Caco-2 (cell line): ENCODE results near the gene SMARCA2. TPM values are rescaled to one million over a fixed set of nuclear protein-coding genes. Genes with fewer than 3 reads are reported as not detected.

Experiments
- BruUV-seq: library from RNA; stranded (reverse); fragments of 400-500 nt; replicated peaks from 2 replicates; lab custom pipeline; 2021; lab: Mats Ljungman, UMichigan
- CTCF ChIA-PET: fragments of 300-600 bp; sonication (Branson Sonifier 250); formaldehyde crosslinking; loops from one replicate; lab custom pipeline; 2022; ENCODE audit warnings: antibody characterized with exemption; lab: Charles Lee
- POLR2A ChIA-PET: fragments of 300-600 bp; sonication (Branson Sonifier 250); formaldehyde crosslinking; loops from one replicate; lab custom pipeline; 2022; ENCODE audit warnings: antibody characterized with exemption; lab: Charles Lee
- DNase-seq, 2 experiments: peaks; one replicate each; pipeline versions ENCODE4 v3.0.0 to v3.0.0-alpha.2; 2020 to 2022
- H3K27me3 ChIP-seq: replicated peaks from 2 replicates; pipeline ENCODE4 v1.6.0; 2011; ENCODE audit warnings: low read length; ENCODE audit not compliant: control insufficient read depth, insufficient read depth
- H3K36me3 ChIP-seq: 2 replicates; pipeline ENCODE4 v1.5.1; 2011; ENCODE audit warnings: low read length; ENCODE audit not compliant: control insufficient read depth, insufficient read depth
- H3K4me1 ChIP-seq: fragments of 250-450 bp; sonication (Bioruptor Pico); 2 replicates; pipeline ENCODE4 v1.5.1; 2020; ENCODE audit warnings: mild to moderate bottlenecking
- H3K4me3 ChIP-seq: 2 replicates; pipeline ENCODE4 v1.5.1; 2011; ENCODE audit warnings: low read depth, mild to moderate bottlenecking, control low read depth, low read length
- H3K9me3 ChIP-seq: fragments of 250-450 bp; sonication (Bioruptor Pico); 2 replicates; pipeline ENCODE4 v1.5.1; 2020; ENCODE audit warnings: mild to moderate bottlenecking, moderate library complexity
- H3K27ac Mint-ChIP-seq: one replicate; pipeline ENCODE4 v1.8.0; 2022; ENCODE audit warnings: mixed read lengths; ENCODE audit not compliant: unreplicated experiment
- H3K27me3 Mint-ChIP-seq: one replicate; pipeline ENCODE4 v1.8.0; 2022; ENCODE audit warnings: mixed read lengths; ENCODE audit not compliant: insufficient read depth, unreplicated experiment
- H3K36me3 Mint-ChIP-seq: one replicate; pipeline ENCODE4 v1.8.0; 2022; ENCODE audit warnings: mild to moderate bottlenecking, mixed read lengths; ENCODE audit not compliant: insufficient read depth, unreplicated experiment
- H3K4me1 Mint-ChIP-seq: one replicate; pipeline ENCODE4 v1.8.0; 2022; ENCODE audit warnings: low read depth, mixed read lengths; ENCODE audit not compliant: unreplicated experiment
- H3K4me3 Mint-ChIP-seq: one replicate; pipeline ENCODE4 v1.8.0; 2022; ENCODE audit warnings: mild to moderate bottlenecking, moderate library complexity, mixed read lengths; ENCODE audit not compliant: unreplicated experiment
- H3K9me3 Mint-ChIP-seq: one replicate; pipeline ENCODE4 v1.8.0; 2022; ENCODE audit warnings: mixed read lengths; ENCODE audit not compliant: unreplicated experiment
- CTCF ChIP-seq, 2 experiments: fragments of 200-600 bp in 1 of 2; IDR thresholded peaks; 1 replicate in 1 of 2; 2 replicates in 1 of 2; pipeline versions ENCODE4 v1.5.1 to v1.8.0; 2011 to 2022; ENCODE audit warnings: antibody characterized with exemption in 1 of 2, control low read depth in 1 of 2, inconsistent platforms in 1 of 2, low read depth in 1 of 2, low read length in 1 of 2, mild to moderate bottlenecking in 1 of 2, moderate library complexity in 1 of 2; ENCODE audit not compliant: insufficient read depth in 1 of 2, severe bottlenecking in 1 of 2, unreplicated experiment in 1 of 2
- intact Hi-C: fragments of 100-400 bp; cut with micrococcal nuclease; formaldehyde crosslinking; loops from one replicate; pipeline ENCODE4 v1.10.0; 2022; ENCODE audit not compliant: unreplicated experiment
- total RNA-seq: library from RNA; stranded (reverse); gene quantifications from 2 replicates; pipeline ENCODE4 v1.2.3, GENCODE V29; 2022

The SMARCA2 gene
- total RNA-seq, 1 experiment from 2014 or later = 13.5 TPM

GRCh38 chr9:2134391-2134790 lies 119.2 kb downstream of the SMARCA2 start:
- intact Hi-C loops = loop anchor here (5.0 to 10.0 kb wide), 2 partner anchors 593 to 710 kb away; partner anchors contain the start of gene PUM3
- peaks cover 6% of the 10 kb centered on the region for H3K27me3 Mint-ChIP-seq
- TF ChIP-seq CTCF (IDR thresholded peaks at IDR 0.05; ENCODE audit: insufficient read depth in 1 of 2, low read depth in 1 of 2, low read length in 1 of 2, severe bottlenecking in 1 of 2, unreplicated experiment in 1 of 2) = no peak
- no peak overlapping the region for H3K4me3 ChIP-seq
- no peaks in the 10 kb centered on the region for H3K36me3 Mint-ChIP-seq
- no peaks in the 10 kb centered on the region for H3K36me3 ChIP-seq
- H3K27ac Mint-ChIP-seq = no peak overlapping the region
- no peaks in the 10 kb centered on the region for H3K9me3 ChIP-seq
- H3K27me3 ChIP-seq = no peaks in the 10 kb centered on the region
- BruUV-seq = no TSS peak
- DNase-seq = no peak
- ChIA-PET POLR2A (no interaction called here), CTCF (no interaction called here)
- H3K4me3 Mint-ChIP-seq = no peak overlapping the region
- H3K9me3 Mint-ChIP-seq = no peaks in the 10 kb centered on the region
- H3K4me1 ChIP-seq = no peaks in the 10 kb centered on the region
- H3K4me1 Mint-ChIP-seq = no peaks in the 10 kb centered on the region

GRCh38 chr9:2138646-2139045 lies 123.5 kb downstream of the SMARCA2 start:
- no peak for DNase-seq
- no peaks in the 10 kb centered on the region for H3K9me3 Mint-ChIP-seq
- H3K36me3 ChIP-seq = no peaks in the 10 kb centered on the region
- no peaks in the 10 kb centered on the region for H3K36me3 Mint-ChIP-seq
- peaks cover 9% of the 10 kb centered on the region for H3K27me3 Mint-ChIP-seq
- ChIA-PET CTCF (no interaction called here), POLR2A (no interaction called here)
- BruUV-seq = no TSS peak
- no peaks in the 10 kb centered on the region for H3K4me1 ChIP-seq
- no peak for TF ChIP-seq CTCF (IDR thresholded peaks at IDR 0.05; ENCODE audit: insufficient read depth in 1 of 2, low read depth in 1 of 2, low read length in 1 of 2, severe bottlenecking in 1 of 2, unreplicated experiment in 1 of 2)
- no peaks in the 10 kb centered on the region for H3K9me3 ChIP-seq
- no peak overlapping the region for H3K4me3 ChIP-seq
- intact Hi-C loops = loop anchor here (10.0 kb wide), 1 partner anchor 706 kb away; the partner anchor contains the start of gene PUM3
- no peak overlapping the region for H3K4me3 Mint-ChIP-seq
- no peaks in the 10 kb centered on the region for H3K27me3 ChIP-seq
- H3K4me1 Mint-ChIP-seq = no peaks in the 10 kb centered on the region
- no peak overlapping the region for H3K27ac Mint-ChIP-seq

GRCh38 chr9:2140600-2141223 lies 125.6 kb downstream of the SMARCA2 start:
- Histone ChIP-seq H3K9me3 (no peaks in the 10 kb centered on the region), H3K4me1 (no peaks in the 10 kb centered on the region), H3K36me3 (no peaks in the 10 kb centered on the region), H3K4me3 (no peak overlapping the region), H3K27me3 (no peaks in the 10 kb centered on the region)
- intact Hi-C loops = no loop called here
- Mint-ChIP-seq H3K27ac (no peak overlapping the region), H3K4me3 (no peak overlapping the region), H3K4me1 (no peaks in the 10 kb centered on the region), H3K27me3 (peaks cover 12% of the 10 kb centered on the region), H3K36me3 (no peaks in the 10 kb centered on the region), H3K9me3 (no peaks in the 10 kb centered on the region)
- CTCF ChIA-PET = no interaction called here
- no peak for TF ChIP-seq CTCF (IDR thresholded peaks at IDR 0.05; ENCODE audit: insufficient read depth in 1 of 2, low read depth in 1 of 2, low read length in 1 of 2, severe bottlenecking in 1 of 2, unreplicated experiment in 1 of 2)
- BruUV-seq = no TSS peak
- POLR2A ChIA-PET = no interaction called here
- no peak for DNase-seq
